Activated CD8-positive, alpha-beta memory T cell treated with anti-CD3 and anti-CD28 coated beads, Interleukin-2, amount 50 U/mL, for 48 hours (primary cell): Measurements from ENCODE around the gene OR2AG2.

ENCODE experiments used
- DNase-seq: peaks from one replicate; pipeline ENCODE4 v3.0.0-alpha.2; 2020

Gene OR2AG2

DNA sequence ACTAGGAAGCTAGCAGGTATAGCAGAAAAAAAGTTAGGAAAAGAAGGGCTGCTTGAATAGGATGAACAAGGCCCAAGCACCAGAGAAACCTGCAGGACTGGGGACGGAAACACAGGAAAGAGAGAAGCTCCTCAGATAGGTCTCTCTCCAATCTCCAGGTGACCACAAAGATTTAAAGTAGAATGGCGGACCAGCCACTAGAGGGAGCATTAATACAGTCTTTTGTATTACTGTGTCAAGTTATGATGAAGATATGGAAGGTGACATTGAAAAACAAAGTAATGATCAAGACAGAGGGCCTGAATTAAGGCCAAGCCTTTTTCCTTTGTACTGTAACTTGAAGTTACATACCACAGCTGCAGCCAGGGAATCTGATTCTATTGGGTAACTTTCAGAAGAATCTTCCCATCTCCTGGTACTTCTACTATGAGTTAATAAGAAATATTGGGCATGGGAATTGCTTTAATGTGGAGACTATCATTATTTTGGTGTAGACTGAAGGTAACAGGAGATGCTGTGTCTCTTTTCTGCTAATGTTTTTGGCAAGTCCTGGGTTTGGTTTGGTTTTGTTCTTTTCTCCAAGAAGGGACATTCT, 33.8 kb downstream of the OR2AG2 start:
- peak; percentile 66 for DNase-seq

DNA sequence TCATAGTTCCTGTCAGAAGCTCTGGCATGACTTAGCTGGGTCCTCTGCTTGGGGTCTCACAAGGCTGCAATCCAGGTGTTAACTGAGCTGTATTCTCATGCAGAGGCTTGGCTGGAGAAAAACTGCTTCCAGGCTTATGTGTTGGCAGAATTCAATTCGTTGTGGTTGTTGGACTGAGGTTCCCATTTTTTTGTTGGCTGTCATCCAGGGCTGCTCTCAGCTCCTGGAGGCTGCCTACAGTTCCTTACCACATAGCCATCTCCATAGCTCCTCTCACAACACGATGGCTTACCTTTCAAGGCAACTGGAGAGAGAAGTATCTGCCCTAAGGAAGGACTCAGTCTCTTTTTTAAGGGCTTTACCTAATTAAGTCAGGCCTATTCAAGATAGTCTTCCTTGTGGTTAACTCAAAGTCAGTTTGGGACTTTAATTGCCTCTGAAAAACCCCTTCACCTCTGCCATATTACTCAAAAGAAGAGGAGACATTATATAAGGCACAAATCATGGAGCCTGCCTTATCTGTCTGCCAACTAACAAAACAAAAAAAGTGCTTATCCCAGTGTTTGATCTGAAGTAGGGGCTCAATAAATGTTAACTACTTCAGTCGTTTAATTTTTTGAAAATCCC, 35.2 kb downstream of the OR2AG2 start:
- DNase-seq = no peak

DNA sequence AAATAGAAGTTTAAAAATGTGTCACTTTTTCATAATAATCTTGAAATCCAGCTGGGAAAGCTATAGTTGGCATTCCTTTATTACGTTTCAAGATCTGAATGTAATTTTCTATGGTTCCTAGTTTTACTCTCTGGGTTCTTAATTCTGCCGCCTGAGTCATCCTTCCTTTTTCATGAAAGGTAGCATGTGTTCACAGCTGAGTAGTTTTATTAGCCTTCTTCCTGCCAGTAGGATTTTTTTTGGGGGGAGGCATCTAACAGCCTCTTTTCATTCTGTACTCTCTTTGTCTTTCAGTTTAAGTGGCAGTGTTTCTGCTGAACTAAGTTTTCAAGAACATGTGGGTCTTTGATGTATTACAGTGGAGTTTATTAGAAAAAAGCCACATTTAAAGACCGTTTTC, 36.5 kb downstream of the OR2AG2 start:
- no peak for DNase-seq

DNA sequence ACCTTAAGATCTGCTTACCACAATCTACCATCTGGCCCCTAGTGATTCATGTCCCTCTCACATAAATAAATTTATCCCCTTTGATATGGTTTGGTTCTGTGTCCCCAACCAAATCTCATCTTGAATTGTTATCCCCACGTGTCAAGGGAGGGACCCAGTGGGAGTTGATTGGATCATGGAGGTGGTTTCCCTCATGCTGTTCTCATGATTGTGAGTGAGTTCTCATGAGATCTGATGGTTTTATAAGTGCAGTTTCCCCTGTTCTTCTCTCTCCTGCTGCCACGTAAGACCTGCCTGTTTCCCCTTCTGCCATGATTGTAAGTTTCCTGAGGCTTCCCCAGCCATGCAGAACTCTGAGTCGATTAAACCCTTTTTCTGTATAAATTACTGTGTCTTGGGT, 37.2 kb downstream of the OR2AG2 start:
- no peak for DNase-seq

DNA sequence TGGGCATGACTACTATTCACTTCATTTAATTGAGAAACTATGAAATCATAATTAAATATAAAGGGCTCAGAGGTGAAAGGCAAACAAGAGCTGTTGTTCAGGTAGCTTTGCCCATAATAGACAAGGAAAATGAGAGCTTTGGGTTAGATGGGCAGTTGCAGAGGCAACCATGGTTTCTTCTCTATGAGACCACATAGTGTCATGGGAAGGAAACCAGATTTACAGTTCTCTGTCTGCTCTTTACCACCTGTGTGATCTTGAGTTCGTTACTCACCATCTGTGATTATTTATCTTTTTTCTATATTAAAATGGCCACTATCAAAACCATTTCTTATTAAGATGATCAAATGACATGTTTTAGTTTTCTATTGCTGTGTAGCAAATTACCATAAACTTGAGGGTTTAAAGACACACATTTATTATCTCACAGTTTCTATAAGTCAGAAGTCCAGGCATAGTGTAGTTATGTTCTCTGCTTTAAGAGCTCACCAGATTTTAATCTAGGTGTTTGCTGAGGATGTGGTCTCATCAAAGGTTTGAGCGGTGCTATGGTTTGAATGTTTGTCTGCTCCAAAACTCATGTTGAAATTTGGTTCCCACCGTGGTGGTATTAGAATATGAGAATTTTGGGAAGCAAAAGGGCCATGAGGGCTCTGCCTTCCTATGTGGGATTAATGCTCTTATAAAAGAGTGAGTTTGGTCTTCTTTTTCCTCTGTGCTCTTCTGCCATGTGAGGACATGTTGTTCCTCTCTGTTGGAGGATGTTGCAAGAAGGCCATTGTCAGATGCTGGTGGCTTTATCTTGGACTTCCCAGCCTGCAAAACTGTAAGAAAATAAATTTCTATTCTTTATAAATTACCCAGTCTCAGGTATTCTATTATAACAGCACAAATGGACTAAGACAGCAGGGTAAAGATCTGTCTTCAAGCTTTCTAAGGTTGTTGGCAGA, 38.2 kb downstream of the OR2AG2 start:
- DNase-seq = no peak

DNA sequence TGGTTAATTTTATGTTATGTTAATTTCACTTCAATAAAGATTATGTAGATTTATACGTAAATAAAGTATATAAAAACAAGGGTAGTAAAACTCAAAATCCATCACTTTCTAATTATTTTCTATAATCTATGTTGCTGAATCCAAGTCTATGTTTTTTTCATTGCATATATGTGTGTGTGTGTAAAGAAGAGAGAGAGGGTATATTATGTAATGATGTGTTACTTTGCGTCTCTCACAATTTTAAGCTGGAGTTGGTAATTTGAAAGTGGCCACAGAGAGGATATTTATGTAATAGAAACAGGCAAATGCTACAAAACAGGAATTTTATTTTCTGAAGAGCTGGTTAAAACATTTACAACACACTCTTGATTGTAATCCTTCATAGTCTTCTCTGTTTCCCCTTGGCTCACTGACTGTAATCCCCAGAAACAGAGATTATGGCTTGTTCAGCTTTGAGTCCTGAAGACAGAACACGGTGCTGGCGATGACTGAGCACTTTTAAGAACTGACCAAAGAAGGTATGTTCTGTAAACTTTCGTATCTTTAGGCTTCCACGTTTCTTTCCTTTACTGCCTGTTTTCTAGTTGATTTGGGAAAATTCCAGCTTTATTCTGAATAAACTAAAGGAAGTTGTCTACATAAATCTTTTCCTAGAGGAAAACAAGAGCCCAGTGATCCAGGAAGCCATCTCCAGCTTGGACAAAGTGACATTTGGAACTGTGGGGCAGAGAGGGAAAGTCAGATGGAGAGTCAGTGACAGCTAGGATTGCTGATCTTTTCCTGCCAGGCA, 43.6 kb downstream of the OR2AG2 start:
- no peak for DNase-seq

DNA sequence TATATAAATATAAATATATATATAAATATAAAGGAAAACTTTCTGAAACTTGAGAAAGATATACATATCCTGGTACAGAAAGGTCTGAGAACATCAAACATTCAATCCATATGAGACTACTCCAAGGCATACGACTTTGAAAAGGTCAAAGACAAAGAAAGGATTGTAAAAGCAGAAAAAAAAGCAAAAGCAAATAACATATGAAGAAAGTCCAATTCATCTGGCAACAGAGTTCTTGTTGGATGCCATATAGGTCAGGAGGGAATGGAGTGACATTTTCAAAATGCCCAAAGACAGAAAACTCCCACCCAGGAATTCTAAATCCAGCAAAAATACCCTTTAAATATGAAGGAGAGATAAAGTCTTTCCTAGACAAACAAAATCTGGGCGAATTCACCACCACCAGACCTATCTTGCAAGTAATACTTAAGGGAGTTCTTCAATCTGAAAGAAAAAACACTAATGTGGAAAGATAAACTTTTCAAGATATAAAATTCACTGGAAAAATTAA, 46.3 kb downstream of the OR2AG2 start:
- no peak for DNase-seq

DNA sequence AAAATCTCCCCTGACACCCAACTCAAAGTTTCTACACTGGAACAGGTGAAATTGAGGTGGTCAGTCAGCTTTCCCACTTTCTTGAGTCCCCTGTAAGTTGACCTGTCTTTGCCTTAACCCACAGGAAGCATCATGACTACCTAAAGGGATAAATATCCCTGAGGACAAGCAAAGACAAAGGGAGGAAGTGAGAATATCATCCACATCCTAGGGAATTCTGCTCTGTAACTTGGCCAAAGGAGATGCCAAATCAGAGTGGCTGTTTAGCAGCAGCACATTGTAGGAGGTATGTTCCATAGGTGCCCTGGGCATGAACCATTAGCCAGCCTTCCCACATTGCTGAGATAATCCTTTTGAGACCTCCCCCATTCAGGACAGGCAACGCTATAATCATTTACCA, 47.8 kb downstream of the OR2AG2 start:
- DNase-seq = no peak

DNA sequence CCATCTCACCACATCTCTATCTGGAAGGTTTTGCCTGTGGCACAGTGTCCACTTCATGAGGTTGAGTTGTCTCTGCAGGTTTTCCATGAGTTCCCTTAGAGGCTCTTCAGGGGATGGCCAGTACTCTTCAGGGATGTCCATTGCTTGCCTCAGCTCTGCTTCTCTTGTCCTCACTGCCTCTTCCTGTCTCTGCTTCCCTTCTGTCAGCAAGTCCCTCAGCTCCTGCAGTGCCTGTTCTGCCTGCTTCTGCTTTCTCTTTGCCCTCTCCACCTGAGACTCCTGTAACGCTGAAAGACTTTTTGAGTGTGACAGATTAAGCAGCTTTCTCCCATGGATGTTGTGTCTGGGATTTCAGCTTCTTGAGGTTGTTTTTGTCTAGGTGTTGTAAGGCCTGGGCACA, 50.4 kb downstream of the OR2AG2 start:
- no peak for DNase-seq

DNA sequence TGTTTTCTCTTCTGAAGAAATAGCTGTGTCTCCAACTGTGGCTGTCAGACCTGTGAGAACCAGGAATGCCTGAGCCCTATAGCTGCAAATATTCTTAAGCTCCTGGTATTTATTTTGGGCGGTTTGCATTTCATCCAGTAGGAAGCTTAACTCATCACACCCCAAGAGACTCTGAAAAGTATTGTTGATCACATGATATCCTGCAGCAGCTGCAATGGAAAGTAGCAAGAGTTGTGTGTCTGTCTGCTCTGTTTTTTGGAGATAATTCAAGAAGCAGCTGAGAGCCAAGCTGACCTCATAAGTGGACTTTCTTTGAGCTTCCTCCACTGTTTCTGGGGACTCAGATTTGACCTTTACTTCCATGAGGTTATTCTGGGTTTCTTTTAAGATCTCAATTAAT, 52.2 kb downstream of the OR2AG2 start:
- DNase-seq = no peak

DNA sequence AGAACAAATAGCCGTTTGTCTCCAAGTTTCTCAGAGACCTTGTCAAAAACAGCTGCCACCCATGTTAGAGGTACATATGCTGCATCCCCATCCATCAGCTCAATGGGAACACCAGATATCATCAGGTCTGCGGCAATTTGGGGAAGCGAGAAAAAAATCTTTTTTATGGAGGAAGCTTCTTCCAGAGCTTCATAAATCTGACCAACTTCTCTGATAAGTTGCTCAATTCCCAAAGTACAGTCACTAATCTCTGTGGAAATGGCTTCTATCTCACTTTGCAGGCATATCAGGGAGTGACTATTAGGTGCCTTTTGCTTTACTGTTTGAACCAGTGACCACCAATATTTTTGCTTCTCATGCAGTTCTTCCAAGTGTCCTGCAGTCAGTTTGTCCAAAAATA, 54.4 kb downstream of the OR2AG2 start:
- no peak for DNase-seq
